A375 (cell line): ENCODE results near the gene NPS. TPM values are rescaled to one million over a fixed set of nuclear protein-coding genes. Genes with fewer than 3 reads are reported as not detected.

Experiments
- total RNA-seq: library from RNA; depleted of rRNA; stranded (reverse); fragments of >200 nt; shearing (Covaris generic); gene quantifications from 2 replicates; pipeline ENCODE4 v1.2.3, GENCODE V29; 2014; rRNA removed

The NPS gene
- not detected in 2 replicates for total RNA-seq

GRCh38 chr10:127549009-127549408 is at the start of gene NPS:
Gene NPS, plus strand, starts transcription at chr10:127549309. Its CDS starts 60 bp downstream, at chr10:127549369.

Other genes starting within 250 kb of the NPS start
- not detected in 2 replicates for gene FOXI2, start 187.9 kb downstream of the NPS start, total RNA-seq